Measurements from ENCODE around the gene UCN3.

UCN3 gene

DNA sequence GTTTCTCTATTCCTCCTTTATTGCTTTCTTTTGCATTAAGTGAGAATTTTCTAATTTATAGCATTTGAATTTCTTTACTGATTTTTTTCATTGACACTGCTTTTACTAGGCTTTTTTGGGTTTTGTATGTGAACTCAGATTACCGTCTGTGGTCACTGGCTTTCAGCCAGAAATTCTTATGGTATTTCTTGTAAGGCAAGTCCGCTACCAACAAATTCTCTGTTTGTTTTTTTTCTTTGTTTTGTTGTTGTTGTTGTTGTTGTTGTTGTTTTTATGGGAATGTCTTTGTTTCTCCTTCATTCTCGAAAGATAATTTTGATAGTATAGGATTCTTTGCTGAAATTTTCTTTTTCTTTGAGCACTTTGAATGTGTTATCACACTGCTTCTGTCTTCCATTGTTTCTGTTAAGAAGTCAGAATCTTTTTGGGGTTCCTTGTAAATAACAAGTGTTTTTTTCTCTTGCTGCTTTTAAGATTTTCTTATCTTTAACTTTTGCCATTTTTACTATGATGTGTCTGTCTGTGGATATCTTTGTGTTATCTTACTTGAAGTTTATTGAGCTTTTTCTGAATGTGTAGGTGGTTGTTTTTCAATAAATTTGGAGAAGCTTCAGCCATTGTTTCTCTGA lies 54.8 kb downstream of the UCN3 start:
- no peak for ATAC-seq (replicated peaks; ENCODE audit: extremely low read depth, poor library complexity, severe bottlenecking)
- Mint-ChIP-seq H3K4me3 (no peak overlapping the region), H3K27ac (ENCODE audit: low read depth) (no peak overlapping the region), H3K9me3 (peaks cover 6% of the 10 kb centered on the region), H3K4me1 (no peaks in the 10 kb centered on the region), H3K27me3 (no peaks in the 10 kb centered on the region), H3K36me3 (ENCODE audit: insufficient read depth) (no peaks in the 10 kb centered on the region)
- no peak for DNase-seq (ENCODE audit: low spot score in 2 of 2)

DNA sequence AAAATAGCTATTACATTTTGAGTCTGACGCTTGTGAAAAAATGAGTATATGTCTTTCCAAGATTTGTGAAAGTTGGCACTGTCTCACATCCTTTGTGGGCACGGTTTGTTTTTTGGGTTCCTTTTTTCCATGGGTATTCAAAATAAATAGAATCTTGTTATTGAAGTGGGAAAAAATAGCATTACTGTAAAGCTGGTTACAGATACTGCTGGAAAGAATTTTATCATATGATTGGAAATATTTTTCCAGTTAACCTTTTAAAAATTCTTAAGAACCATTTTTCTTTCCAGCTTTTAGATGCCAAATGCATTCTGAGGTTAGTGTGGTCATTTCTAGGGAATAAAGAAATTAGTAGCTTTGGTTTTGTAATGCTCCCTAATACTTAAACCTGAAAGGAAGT lies 59.0 kb downstream of the UCN3 start:
- DNase-seq (ENCODE audit: low spot score in 2 of 2) (no peak), ATAC-seq (replicated peaks; ENCODE audit: extremely low read depth, poor library complexity, severe bottlenecking) (no peak)
- no peaks in the 10 kb centered on the region for H3K9me3 Mint-ChIP-seq
- H3K4me1 Mint-ChIP-seq = no peaks in the 10 kb centered on the region
- H3K36me3 Mint-ChIP-seq (ENCODE audit: insufficient read depth) = peaks cover 1% of the 10 kb centered on the region
- H3K27ac Mint-ChIP-seq (ENCODE audit: low read depth) = no peak overlapping the region
- no peak overlapping the region for H3K4me3 Mint-ChIP-seq
- no peaks in the 10 kb centered on the region for H3K27me3 Mint-ChIP-seq

Data from central memory CD8-positive, alpha-beta T cell (primary cell).